ENCODE results near the gene ETDB.

DNA sequence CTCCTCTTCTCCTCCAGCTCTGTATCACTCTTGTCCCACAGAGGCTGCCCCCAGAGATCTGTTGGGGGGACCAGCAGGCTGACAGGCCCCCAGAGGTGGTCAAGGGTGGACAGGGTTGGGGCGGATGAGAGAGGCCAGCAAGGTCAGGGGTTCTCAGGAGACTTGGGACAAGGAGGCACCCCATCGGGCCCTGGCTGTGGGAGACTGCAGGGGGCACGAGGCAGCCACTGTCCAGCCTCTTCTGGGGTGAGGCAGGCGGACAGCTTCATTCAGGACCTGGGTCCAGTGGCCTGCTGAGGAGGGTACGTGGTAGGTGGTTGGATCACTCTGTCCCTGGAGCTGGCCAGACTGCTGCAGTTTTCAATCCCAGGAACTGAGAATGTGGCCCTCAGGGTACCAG lies 24.6 kb downstream of the ETDB start:
- no peak for TF ChIP-seq CTCF (IDR thresholded peaks at IDR 0.05)
- TF ChIP-seq POLR2A (IDR thresholded peaks at IDR 0.05), result no peak
